Fibroblast of peridontal ligament (primary cell): ENCODE results near the gene RSBN1L.
A peak's percentile ranks its signal among the peaks of the same experiment; 100 is the strongest.

Experiments
- DNase-seq: peaks from one replicate; pipeline ENCODE4 v3.0.0-alpha.2; 2010; ENCODE audit errors: extremely low read depth

RSBN1L gene

DNA sequence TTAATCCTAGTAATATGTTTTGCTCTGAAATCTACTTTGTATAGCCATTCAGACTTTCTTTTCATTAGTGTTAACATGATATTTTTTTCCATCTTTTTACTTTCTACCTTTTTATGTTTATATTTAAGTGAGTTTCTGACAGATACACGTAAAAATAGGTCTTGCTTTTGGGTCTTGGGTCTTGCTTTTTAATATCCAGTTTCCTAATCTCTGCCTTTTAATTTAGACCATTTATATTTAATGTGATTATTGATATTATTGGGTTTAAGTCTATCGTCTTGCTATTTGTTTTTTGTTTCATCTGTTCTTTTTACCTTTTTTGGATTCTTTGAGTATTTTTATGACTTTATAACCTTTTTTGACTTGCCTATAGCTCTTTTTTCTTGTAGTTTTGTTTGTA lies 110.2 kb downstream of the RSBN1L start:
- DNase-seq = no peak

DNA sequence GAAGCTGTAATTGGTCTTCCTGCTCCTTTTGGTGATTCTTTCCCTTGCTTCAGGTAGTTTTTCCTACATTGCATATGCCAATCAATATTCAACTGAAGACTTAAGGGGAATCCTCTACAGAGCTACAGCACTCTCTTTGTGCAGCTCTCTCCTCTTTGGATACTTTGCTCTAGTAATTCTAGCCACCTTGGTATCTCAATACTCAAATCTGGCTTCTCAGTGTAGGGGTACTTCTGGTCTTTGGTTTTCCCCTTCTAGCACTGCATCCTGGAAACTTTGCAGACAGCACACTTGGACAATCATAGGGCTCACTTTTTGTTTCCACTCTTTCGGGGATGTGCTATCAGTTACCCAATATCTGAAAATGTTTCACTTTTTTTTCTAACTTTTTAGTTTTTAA lies 112.3 kb downstream of the RSBN1L start:
- DNase-seq = no peak

DNA sequence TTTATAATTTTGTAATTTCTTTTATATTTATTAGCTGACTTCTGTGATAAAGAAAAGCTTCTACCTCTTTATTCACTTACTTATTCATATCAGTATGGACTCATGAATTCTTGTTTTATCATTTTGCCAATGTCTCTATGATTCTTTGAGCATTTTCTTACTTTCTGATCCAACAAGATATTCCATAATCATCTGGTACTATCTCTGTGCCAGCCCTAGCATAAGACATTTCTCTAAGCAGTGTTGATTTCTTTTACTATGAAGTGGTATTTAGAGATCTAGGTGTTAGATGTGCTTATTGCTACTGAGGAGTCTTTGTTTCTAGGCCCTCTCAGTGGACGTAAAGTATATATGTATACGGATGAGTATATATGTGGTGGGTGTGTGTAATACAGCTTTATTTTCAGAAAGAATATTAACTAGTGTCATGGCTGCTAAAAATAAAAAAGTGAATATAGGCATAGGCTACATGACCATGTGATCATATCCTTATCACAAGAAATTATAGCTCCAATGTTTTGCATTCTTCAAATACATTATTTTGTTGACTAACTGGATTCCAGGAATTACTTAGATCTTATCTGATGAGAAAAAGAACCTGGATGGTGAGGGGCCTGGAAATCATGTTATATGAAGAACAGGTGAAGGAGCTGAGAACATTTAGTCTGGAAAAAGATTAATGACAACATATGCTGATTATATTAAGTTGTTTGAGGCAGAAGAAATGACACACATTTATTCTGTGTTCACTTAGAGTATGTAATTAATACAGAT lies 115.4 kb downstream of the RSBN1L start:
- DNase-seq = no peak

DNA sequence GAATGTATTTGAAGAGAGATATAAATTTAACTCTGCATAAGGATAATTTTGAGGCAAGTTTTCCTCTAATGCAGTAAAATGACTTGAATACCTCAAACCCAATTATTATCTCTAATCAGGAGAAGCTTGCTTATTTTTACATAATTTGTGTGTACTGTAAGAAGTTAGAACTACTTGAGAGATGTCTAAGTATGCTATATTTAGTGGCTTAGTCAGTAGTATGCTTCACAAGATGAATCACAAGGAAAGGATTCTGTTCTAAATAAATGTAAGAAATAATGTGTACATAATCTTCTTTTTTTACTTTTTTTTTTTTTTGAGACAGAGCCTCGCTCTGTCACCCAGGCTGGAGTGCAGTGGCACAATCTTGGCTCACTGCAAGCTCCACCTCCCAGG lies 116.0 kb downstream of the RSBN1L start:
- peak; percentile 86 for DNase-seq

DNA sequence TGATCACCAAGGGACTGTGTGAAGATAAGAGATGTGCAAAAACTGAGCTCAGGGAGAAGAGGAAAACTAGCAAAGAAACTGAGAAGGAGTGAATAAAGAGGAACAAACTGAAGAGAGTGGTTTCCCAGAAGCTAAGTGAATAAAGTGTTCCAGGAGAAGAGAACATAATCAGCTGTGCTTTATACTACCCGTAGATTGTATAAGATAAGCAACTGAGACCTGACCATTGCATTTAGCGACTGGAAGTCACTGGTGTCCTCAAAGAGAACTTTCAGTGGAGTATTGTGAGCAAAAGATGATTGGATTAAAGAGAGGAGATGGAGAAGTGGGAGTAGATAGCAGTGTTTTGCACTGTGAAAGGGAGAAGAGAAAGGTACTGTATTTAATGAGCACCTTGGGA lies 116.9 kb downstream of the RSBN1L start:
- no peak for DNase-seq

DNA sequence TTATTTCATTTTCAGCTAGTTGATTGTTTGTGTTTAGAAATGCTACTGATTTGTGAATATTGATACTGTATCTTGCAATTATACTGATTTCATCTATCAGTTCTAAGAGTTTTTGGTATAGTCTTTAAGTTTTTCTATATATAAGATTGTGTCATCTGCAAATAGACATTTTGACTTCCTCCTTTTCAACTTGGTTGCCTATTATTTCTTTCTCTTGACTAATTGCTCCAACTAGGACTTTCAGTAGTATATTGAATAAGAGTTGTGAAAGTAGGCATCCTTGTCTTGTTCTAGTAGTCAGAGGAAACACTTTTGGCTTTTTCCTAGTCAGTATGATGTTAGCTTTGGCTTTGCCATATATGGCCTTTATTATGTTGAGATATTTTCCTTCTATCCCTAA lies 122.8 kb downstream of the RSBN1L start:
- no peak for DNase-seq

DNA sequence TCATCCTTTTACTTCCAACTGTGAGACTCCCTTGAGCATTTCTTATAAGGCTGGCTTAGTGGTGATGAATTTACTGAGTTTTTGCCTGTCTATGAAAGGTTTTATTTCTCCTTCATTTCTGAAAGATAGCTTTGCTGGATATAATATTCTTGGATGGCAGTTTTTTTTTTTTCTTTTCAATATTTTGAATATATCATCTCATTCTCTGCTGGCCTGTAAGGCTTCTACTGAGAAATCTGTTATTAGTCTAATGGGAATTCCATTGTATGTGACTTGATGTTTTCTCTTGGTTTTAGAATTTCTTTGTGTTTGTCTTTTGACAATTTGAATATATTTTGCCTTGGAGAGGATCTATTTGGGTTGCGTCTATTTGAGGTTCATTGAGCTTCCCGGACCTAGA lies 124.7 kb downstream of the RSBN1L start:
- DNase-seq = no peak

DNA sequence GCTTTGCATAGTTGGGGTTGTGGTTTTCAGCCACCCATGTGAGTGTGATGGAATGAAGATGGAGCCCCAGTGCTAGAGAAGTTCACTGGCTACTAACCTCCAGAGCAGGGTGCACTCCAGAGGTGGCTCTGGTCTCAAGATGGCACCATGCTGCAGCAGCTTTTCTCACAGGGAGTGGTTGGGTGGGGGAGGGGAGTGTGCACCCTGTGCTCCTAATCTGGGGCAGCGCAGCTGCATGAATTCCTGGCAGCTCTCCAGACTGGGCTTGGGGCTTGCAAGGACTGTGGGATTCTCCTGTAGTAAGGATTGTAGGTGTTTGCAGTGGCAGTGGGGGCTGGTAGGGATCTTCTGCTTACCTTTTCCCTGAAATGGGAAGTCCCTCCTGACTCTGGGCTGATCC lies 126.0 kb downstream of the RSBN1L start:
- DNase-seq = no peak

DNA sequence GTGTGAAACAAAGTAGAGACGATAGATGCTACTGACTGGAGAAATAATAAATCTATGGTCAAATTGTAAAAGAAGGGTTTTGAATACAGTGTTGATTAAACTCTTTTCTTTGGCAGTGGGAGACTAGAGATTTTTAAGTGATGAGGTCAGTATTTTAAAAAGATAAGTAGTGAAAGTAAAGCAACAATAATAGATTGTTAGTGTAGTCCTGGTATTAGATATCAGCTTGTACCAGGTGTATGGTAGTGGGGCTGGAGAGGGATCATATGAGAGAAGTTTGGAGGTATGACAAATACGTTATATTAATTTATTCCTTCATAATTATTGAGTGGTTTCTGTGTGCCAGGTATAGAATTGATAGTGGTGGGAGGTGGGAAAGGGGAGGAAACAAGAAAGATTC lies 127.5 kb downstream of the RSBN1L start:
- DNase-seq = no peak

DNA sequence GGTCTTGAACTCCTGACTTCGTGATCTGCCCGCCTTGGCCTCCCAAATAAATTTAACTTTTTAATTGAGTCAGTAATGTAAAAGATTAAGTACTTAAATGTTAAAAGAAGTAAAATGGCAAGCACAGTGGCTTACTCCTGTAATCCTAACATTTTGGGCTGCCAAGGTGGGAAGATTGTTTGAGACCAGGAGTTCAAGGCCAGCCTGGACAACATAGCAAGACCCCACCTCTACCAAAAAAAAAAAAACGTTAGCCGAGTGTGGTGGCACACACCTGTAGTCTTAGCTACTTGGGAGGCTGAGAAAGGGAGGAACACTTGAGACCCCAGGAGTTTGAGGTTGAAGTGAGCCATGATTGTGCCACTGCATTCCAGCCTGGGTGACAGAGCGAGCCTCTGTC lies 128.4 kb downstream of the RSBN1L start:
- no peak for DNase-seq

DNA sequence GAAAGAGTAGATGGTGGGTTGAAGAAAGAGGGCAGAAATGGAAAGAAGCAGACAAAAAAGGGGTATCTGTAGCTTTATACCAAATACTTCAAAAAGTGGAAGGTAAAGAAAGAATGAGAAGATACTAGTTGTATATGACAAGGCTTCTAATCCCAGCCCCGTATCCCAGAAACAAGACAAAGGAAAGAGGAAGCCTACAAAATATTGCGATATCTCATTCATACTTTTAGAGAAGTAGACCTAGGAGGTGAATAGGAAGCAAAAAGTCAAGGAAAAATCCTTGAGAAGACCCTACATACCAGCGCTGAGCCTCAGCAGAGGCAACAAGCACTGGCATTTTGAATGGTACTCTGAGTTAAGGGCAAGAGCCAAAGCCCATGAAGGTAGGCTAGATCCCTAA lies 128.9 kb downstream of the RSBN1L start:
- DNase-seq = no peak

DNA sequence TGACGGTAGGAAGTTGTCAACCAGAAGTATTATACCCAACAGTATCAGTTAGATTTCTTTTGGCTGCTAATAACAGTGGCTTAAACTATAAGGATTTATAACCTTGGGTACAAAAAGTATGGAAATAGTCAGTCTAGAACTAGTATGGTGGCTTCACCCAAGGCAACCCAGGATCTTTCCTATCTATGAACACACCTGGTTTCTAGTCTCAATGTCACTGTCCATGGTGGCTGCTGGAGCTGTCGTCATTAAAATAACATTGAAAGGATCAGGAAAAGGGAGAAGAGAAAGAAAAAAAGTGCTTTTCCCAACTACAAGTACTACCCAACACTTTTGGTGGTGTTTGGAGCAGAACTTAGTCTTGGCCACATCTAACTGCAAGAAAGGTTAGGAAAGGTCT lies 130.0 kb downstream of the RSBN1L start:
- DNase-seq = no peak

DNA sequence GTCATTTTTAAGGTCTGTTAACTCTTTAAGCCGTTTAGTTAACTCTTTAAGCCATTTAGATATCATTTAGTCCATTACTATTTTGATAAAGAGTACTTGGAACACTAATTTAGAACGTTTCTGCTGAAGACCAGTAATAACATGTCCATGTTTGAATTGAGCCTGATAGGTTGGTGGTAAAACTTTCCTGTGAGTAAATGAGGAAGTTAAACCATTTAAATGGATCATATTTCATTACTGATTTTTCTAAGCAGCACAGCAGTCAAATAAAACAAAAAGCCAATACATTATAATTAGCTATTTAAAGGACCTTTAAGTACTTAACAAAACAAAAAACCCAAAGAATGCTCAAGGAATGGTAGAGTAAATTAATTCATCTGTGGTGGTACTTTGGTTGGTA lies 131.7 kb downstream of the RSBN1L start:
- no peak for DNase-seq

DNA sequence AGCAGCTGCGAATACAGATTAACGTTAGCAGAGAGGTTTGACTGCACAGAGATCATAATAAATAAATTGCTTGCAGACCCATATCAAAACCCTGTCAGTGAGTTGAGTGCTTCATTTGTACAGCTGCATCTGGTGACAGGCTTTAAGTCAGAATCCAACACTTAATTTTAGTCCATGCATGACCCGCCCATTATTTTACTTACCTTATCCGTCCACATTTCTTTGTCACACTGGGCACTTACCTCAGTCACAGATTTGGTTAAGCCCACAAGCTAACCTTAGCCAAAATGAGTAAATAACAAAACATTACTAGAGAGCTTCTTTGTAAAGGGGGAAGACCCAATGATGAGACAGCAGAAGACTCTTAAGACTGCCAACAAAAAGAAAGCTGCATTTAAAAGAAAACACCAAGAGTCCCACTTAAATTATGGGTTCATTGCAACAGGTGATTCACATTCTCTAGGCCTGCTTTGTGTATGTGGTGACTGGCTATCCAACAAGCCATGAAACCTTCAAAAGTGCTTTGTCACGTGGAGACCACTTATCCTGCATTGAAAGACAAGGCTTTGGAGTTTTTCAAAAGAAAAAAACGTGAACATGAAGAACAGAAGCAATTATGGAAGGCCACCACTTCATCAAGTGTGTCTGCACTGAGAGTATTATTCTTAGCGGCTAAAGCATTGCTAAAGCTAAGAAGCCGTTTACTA lies 134.5 kb downstream of the RSBN1L start:
- DNase-seq = no peak

DNA sequence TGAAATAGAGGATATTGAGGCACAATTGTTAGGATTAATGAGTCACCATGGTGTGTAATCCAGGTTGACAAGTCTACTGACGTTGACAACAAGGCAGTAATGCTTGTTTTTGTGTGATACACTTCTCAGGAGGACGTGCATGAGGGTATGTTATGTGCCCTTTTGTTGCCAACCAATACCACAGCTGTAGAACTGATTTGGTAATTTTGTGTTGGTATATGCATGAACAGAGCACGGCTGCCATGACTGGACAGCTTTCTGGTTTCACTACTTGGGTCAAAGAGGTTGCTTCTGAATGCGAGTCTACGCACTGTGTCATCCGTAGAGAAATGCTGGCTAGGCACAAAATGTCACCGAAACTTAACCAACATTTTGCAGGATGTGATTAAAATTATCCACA lies 135.2 kb downstream of the RSBN1L start:
- no peak for DNase-seq

DNA sequence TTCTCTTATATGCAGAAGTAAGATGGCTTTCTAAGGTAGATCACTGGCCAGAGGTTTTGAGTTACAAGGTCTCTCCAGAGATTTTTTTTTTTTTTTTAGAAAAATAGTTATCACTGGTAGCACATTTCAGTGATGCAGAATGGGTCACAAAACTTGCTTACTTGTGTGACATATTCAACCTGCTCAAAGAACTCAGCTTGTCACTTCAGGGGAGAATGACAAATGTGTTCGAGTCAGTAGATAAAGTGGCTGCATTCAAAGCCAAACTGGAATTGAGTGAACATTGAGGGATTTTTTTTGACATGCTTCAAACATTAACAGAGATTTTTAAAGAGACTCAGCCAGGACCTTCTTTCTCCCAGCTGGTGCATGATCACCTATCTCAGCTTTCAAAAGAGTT lies 135.7 kb downstream of the RSBN1L start:
- DNase-seq = no peak
